Epithelial cell of proximal tubule (primary cell): ENCODE measurements around the gene CRYBB3. TPM values are rescaled to one million over a fixed set of nuclear protein-coding genes. Genes with fewer than 3 reads are reported as not detected.
"Not testable (repeated sequence)": the region's sequence is repeated elsewhere in the genome, so short reads cannot be mapped to it uniquely, and the experiment has no call there.

Experiments used
- DNase-seq: peaks from one replicate; pipeline ENCODE4 v3.0.0-alpha.2; 2011; ENCODE audit warnings: low read depth
- H3K4me3 ChIP-seq: 2 replicates; pipeline ENCODE4 v1.5.1; 2011; ENCODE audit warnings: low read depth, mild to moderate bottlenecking, low read length
- total RNA-seq: library from RNA; depleted of rRNA; stranded (reverse); fragments of >200 nt; gene quantifications from 2 replicates; pipeline ENCODE4 v1.2.3, GENCODE V29; 2015
- TF ChIP-seq, protein P1 (sequence below): conservative IDR thresholded peaks from 2 replicates; pipeline ENCODE4 v1.5.1; 2012; ENCODE audit warnings: low read depth, mild to moderate bottlenecking, low read length

The CRYBB3 gene
- total RNA-seq, 1 donor from 2014 or later, result not detected

GRCh38 chr22:25176175-25176574, 23.5 kb upstream of the CRYBB3 start:
- no peak overlapping the region for H3K4me3 ChIP-seq
- no peak for DNase-seq

DNA sequence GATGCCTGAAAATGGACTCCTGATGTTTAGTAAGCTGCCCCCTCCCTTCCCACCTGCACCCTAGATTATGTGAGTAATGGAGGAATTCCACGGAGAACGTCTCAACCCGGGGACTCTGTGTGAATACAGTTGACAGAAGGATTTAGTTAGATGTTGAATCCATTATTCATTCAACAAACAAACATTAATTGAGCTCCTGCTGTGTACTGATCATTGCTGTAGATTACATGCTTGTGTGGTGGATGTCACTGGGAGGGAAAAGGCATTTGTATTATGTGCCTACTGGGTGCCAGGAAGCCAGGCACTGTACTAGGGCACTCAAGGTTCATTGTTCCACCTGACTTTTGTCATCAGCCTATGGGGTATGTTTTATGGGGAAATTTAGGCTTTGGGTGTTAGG, 22.9 kb upstream of the CRYBB3 start:
- no peak for DNase-seq
- no peak overlapping the region for H3K4me3 ChIP-seq
- TF ChIP-seq, protein P1, sequence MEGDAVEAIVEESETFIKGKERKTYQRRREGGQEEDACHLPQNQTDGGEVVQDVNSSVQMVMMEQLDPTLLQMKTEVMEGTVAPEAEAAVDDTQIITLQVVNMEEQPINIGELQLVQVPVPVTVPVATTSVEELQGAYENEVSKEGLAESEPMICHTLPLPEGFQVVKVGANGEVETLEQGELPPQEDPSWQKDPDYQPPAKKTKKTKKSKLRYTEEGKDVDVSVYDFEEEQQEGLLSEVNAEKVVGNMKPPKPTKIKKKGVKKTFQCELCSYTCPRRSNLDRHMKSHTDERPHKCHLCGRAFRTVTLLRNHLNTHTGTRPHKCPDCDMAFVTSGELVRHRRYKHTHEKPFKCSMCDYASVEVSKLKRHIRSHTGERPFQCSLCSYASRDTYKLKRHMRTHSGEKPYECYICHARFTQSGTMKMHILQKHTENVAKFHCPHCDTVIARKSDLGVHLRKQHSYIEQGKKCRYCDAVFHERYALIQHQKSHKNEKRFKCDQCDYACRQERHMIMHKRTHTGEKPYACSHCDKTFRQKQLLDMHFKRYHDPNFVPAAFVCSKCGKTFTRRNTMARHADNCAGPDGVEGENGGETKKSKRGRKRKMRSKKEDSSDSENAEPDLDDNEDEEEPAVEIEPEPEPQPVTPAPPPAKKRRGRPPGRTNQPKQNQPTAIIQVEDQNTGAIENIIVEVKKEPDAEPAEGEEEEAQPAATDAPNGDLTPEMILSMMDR, result no peak

More at GRCh38 chr22:25176175-25176574, 23.5 kb upstream of the CRYBB3 start:
- TF ChIP-seq, protein P1, result no peak

DNA sequence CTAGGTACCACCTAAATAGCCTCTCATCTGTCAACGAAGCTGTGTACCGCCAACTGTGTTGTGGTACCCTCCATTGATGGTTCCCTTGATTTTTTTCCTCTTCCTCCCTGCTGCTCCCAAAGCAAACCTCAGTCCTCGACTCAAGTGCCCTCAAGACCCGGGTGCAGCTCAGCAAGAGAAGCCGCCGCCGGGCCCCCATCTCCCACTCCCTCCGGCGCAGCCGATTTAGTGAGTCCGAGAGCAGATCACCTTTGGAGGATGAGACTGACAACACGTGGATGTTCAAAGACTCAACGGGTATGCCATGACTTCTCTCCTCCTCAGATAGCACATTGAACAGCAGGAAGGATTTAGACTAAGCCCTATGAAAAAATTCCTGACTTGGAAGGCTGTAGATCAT, 22.4 kb upstream of the CRYBB3 start:
- no peak for DNase-seq
- TF ChIP-seq, protein P1, result no peak
- no peak overlapping the region for H3K4me3 ChIP-seq

DNA sequence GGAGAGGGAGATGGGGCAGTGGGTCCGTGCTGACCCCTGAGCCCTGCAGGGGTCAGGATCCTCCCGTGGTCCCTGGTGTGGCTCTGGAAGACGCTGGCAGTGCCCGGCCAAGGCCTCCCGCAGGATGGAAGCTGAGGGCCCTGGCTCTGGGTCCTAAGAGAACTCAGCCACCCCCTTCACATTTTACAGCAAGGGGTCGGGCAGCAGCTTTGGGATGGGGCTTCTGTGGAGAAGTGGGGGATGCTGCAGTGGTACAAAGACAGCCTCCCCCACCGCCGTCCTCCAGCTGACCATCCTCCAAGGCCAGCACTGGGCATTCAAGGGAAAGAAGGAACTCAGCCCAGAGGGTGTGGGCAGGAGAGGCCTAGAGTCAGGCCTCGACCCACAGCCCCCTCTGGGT, 21.8 kb upstream of the CRYBB3 start:
- H3K4me3 ChIP-seq, result no peak overlapping the region
- no peak for DNase-seq
- TF ChIP-seq, protein P1, result no peak

DNA sequence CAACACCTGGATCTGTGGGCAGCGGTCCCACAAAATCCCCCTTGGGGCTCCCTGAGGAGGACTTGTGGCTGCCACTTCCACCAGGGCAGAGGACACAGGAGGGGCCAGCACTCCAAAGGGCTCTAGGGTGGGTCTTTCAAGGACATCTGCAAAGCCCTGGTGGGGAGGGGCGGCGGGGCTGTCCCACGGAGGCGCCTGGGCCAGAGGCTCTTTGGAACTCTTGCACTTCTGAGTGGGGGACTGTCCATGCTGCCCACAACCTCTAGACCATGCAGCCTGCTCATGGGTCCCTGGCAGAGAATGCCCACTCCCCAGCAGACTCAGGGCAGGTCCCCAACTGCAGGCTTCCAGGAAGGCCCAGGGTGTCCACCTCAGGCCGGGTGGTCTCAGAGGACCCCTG, 21.3 kb upstream of the CRYBB3 start:
- DNase-seq, H3K4me3 ChIP-seq: not testable (repeated sequence)

GRCh38 chr22:25178869-25179631, 20.6 kb upstream of the CRYBB3 start:
- not testable (repeated sequence) for DNase-seq, H3K4me3 ChIP-seq

DNA sequence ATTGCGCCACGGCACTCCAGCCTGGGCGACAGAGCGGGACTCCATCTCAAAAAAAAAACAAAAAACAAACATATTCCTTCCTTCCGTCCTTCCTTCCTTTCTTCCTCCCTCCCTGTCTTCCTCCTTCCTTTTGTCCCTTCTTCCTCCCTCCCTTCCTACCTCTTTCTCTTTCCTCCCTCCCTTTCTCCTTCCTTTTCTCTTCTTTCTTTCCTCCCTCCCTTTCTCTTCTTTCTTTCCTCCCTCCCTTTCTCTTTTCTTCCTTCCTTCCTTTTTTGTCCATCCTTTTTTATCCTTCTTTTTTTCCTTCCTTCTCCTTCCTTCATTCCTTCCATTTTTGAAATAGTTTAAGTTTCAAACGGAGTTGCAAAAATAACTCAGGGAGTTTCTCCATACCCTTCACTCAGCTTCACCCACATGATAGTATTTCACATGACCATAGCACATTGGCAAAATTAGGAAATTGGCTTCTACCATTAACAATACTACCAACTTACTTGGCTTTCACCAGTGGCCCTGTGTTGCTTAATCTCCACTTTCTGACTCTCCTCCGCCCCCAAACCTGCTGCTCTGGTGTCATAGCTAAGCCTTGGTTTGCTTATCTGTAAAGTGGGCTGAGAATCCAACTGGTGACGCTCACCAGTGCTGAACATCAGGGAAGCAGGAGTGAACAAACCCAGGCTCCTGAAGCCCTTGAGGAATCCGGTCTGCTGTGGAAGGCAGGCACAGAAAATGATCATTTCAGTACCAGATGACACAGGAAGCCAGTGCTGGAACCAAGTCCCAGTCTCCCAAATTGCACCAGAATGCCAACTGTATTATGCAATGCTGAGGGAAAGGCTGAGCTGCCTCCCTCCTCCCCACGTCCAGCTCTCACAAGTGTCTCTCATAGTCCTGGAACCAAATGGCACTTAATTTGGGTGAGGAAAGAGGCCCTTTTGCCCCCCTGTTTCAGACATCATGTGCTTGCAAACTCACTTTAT, 17.2 kb upstream of the CRYBB3 start:
- DNase-seq, result no peak
- TF ChIP-seq, protein P1, result no peak
- no peak overlapping the region for H3K4me3 ChIP-seq
